ENCODE data around the gene PORCN.
A peak's percentile ranks its signal among the peaks of the same experiment; 100 is the strongest.

Gene PORCN

DNA sequence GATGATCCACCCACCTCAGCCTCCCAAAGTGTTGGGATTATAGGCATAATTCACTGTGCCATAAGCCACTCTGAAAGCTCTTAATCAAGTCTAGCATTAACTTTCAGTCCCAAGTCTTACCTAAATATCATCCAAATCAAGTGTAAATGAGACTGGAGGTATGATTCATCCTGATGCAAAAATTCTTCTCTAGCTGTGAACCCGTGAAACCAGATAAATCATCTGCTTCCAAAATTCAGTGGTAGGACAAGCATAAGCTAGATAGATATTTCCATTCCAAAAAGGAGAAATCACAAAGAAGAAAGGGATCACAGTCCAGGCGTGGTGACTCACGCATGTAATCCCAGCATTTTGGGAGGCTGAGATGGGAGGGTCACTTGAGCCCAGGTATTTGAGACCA lies 21.9 kb downstream of the PORCN start:
- no peak for TF ChIP-seq CTCF (IDR thresholded peaks at IDR 0.05; ENCODE audit: low read depth, low read length)
- no peak overlapping the region for H3K4me3 ChIP-seq (ENCODE audit: low read depth, low read length)

DNA sequence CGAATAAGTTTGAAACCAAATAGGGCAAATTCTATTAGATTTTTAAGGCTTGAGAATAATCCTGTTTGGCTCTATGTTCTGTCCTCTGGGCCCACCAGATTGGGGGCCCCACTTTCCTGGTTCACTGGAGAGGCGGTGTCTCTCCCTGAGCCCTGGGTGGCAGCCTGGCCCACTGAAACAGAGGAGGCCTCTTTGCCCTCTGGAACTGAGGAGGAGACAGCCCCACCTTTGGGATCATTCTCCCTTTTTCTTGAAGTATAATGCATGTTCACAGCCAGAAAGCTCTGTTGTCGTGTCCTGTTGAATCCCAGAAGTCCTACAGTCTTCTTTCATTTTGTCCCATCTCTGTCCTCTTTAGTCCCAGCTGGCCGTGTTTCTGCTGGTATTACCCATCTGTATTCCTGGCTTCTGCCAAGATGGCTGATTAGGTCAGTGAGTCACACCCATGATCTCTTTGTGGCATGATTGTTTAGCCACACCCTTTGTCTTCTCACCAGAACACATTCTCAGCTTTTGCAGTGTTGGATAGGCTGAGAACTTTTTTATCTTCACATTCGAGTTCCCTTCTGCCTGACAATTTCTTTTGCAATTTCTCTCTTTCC lies 22.7 kb downstream of the PORCN start:
- no peak for TF ChIP-seq CTCF (IDR thresholded peaks at IDR 0.05; ENCODE audit: low read depth, low read length)
- no peak overlapping the region for H3K4me3 ChIP-seq (ENCODE audit: low read depth, low read length)

DNA sequence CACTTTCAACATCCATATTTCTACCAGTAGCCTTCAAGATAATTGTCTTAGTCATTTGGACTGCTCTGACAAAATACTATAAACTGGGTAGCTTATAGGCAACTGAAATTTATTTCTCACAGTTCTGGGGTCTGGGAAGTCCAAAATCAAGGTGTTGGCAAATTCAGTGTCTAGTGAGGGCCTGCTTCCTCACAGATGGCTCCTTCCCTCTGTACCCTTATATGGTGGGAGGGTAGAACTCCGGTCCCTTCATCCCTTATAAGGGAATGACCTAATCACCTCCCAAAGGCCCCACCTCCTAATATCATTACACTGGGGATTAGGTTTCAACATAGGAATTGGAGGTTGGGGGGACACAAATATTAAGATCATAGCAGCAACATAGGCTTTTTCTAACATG lies 23.4 kb downstream of the PORCN start:
- TF ChIP-seq CTCF (IDR thresholded peaks at IDR 0.05; ENCODE audit: low read depth, low read length): no peak
- no peak overlapping the region for H3K4me3 ChIP-seq (ENCODE audit: low read depth, low read length)

GRCh38 chrX:48533165-48533564 lies 24.4 kb downstream of the PORCN start:
- H3K4me3 ChIP-seq (ENCODE audit: low read depth, low read length): no peak overlapping the region
- no peak for TF ChIP-seq CTCF (IDR thresholded peaks at IDR 0.05; ENCODE audit: low read depth, low read length)

- H3K4me3 ChIP-seq (ENCODE audit: low read depth, low read length): peak overlapping the region; percentile 72
- TF ChIP-seq CTCF (IDR thresholded peaks at IDR 0.05; ENCODE audit: low read depth, low read length): no peak
Measured at GRCh38 chrX:48538641-48539344, 30.0 kb downstream of the PORCN start.

DNA sequence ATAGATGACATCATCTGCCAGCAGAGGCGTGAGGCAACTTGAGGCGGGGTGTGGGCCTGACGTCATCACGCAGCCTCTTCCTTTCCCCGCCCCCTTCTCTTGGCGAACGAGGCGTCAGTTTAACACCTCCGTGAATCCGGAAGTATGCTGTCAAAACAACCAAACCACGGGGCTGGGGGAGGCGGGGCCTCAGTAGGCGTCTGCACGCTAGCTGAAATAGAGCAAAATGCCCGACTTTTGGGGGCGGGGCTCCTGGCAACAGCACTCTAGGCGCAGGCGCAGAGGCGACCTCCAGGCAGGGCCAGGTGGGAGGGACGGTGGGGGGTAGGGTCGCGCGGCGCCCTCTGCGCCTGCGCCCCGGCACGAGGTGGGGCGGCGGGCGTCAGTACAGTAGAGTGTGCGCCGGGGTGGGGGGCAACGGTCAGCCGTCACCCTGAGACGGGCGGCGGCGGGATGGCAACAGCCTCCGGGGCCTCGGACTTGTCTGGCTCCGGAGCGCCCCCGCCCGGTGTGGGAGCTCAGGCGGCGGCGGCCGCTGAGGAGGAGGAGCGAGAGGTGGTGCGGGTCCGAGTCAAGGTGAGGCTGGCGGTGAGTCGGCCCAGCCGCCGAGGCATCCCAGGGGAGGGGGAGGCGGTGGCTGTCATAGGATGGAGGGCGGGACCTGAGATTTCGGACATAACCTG lies 30.7 kb downstream of the PORCN start, which contains the start of gene TBC1D25:
Gene TBC1D25 (plus strand): TSS at position 370 of the 683 bp plus-strand sequence. CDS start 84 bp downstream, at position 454.
- peak; percentile 33; the same call in 1 of the 2 replicates for TF ChIP-seq CTCF (IDR thresholded peaks at IDR 0.05; ENCODE audit: low read depth, low read length)
- peak within 1 kb of the TSS; percentile 72 for H3K4me3 ChIP-seq (ENCODE audit: low read depth, low read length)

GRCh38 chrX:48540028-48540375 lies 31.2 kb downstream of the PORCN start:
- no peak for TF ChIP-seq CTCF (IDR thresholded peaks at IDR 0.05; ENCODE audit: low read depth, low read length)
- H3K4me3 ChIP-seq (ENCODE audit: low read depth, low read length): peak overlapping the region; percentile 72

Measured in WI38 (cell line).